ENCODE results near the gene ZNF440.

DNA sequence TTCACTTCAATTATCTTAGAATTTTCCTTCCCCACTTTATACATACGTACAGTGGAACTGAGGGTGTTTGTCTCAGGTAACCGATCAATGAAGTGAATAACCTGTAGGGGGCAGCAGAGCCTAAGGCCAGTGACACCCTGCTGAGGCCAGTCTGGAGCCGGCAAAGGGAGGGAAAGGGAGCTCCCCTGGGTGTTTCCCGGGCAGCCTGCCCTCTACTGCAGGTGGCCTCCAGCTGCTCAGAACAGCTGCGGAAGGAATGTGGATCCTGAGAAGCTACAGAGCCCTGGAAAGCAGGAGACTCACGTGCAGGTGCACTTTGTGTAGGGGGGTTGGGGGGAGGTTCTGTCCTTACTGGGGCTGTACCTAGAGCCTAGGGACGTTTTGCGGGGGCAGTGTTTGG, 16.6 kb upstream of the ZNF440 start:
- TF ChIP-seq, protein P1, sequence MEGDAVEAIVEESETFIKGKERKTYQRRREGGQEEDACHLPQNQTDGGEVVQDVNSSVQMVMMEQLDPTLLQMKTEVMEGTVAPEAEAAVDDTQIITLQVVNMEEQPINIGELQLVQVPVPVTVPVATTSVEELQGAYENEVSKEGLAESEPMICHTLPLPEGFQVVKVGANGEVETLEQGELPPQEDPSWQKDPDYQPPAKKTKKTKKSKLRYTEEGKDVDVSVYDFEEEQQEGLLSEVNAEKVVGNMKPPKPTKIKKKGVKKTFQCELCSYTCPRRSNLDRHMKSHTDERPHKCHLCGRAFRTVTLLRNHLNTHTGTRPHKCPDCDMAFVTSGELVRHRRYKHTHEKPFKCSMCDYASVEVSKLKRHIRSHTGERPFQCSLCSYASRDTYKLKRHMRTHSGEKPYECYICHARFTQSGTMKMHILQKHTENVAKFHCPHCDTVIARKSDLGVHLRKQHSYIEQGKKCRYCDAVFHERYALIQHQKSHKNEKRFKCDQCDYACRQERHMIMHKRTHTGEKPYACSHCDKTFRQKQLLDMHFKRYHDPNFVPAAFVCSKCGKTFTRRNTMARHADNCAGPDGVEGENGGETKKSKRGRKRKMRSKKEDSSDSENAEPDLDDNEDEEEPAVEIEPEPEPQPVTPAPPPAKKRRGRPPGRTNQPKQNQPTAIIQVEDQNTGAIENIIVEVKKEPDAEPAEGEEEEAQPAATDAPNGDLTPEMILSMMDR (conservative IDR thresholded peaks at IDR 0.05; ENCODE audit: low read depth, low read length) = peak; percentile 93
- no peak for TF ChIP-seq EZH2 (IDR thresholded peaks at IDR 0.05; ENCODE audit: low read length, unreplicated experiment)
- TF ChIP-seq EZH2phosphoT487 (IDR thresholded peaks at IDR 0.05; ENCODE audit: borderline replicate concordance, low read length) = no peak

Measured in PC-3 (cell line).